Vagina (tissue), 2 donors: ENCODE results near the gene BACH1.

Experiments
- POLR2AphosphoS5 ChIP-seq, 2 donors: sonication (generic); formaldehyde crosslinking; IDR thresholded peaks; one replicate each; pipeline ENCODE4 v1.9.0; 2017; ENCODE audit warnings: antibody characterized with exemption in 2 of 2, mild to moderate bottlenecking in 2 of 2, low read depth in 1 of 2; ENCODE audit not compliant: insufficient read depth in 1 of 2
- TF ChIP-seq, protein P1 (sequence below), 3 experiments: fragments of 450-650 bp in 2 of 3; fragments of 200-600 bp in 1 of 3; sonication (generic) in 1 of 3; IDR thresholded peaks; one replicate each; pipeline ENCODE4 v1.5.1; 2017 to 2019; ENCODE audit warnings: antibody characterized with exemption in 3 of 3, mild to moderate bottlenecking in 2 of 3, moderate library complexity in 2 of 3

DNA sequence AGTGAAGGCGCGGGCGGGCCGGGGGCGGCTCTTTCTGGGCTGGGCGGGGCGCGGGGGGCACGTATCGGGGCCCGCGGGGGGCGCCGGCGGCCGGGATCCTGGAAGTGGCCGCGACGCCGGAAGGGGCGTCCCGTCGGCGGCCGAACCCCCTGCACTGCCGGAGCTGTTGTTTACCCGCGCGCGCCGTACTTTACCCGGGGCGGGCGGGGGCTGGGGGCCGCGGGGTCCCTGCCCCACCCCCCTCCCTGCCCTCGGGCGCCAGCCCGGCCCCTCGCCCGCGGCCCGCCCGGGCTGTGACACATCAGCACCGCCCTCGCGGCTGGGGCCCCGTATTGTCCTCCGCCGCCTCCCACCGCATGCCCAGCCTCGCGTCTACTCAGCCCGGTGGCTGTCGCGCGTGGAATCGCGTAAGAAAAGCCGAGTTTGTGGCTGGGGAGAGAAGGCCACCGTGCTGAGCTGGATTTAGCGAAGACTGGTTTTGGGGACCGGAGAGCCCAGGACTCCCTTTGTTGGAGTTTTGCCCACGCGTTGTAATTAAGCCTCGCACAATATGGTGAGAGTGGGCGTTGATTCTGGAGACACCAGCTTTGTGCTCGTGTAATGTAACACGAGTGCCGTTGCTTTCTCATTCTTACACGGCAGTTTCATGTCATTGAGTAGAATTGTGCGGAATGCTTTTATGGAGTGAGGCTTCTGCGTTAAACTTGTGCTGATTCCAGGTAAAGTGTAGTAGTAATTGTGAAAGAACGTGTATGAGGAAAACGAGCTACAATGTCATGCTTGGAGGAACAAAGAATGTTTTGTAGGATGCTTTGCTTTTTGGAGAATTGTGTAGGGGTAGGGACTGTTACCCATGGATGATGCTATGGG is 559 bp downstream of the BACH1 start:
- TF ChIP-seq, protein P1, sequence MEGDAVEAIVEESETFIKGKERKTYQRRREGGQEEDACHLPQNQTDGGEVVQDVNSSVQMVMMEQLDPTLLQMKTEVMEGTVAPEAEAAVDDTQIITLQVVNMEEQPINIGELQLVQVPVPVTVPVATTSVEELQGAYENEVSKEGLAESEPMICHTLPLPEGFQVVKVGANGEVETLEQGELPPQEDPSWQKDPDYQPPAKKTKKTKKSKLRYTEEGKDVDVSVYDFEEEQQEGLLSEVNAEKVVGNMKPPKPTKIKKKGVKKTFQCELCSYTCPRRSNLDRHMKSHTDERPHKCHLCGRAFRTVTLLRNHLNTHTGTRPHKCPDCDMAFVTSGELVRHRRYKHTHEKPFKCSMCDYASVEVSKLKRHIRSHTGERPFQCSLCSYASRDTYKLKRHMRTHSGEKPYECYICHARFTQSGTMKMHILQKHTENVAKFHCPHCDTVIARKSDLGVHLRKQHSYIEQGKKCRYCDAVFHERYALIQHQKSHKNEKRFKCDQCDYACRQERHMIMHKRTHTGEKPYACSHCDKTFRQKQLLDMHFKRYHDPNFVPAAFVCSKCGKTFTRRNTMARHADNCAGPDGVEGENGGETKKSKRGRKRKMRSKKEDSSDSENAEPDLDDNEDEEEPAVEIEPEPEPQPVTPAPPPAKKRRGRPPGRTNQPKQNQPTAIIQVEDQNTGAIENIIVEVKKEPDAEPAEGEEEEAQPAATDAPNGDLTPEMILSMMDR (IDR thresholded peaks at IDR 0.05) = peak in 1 of 3 experiments; percentile 27
- peak in 1 of 2 donors; percentile 62 for TF ChIP-seq POLR2AphosphoS5 (IDR thresholded peaks at IDR 0.05; ENCODE audit: insufficient read depth in 1 of 2, low read depth in 1 of 2)
